Central memory CD4-positive, alpha-beta T cell (primary cell): ENCODE data around the gene RAI1.
"Not testable (repeated sequence)": the region's sequence is repeated elsewhere in the genome, so short reads cannot be mapped to it uniquely, and the experiment has no call there.

Experiments
- DNase-seq: peaks from one replicate; pipeline ENCODE4 v3.0.0; 2022

RAI1 gene

DNA sequence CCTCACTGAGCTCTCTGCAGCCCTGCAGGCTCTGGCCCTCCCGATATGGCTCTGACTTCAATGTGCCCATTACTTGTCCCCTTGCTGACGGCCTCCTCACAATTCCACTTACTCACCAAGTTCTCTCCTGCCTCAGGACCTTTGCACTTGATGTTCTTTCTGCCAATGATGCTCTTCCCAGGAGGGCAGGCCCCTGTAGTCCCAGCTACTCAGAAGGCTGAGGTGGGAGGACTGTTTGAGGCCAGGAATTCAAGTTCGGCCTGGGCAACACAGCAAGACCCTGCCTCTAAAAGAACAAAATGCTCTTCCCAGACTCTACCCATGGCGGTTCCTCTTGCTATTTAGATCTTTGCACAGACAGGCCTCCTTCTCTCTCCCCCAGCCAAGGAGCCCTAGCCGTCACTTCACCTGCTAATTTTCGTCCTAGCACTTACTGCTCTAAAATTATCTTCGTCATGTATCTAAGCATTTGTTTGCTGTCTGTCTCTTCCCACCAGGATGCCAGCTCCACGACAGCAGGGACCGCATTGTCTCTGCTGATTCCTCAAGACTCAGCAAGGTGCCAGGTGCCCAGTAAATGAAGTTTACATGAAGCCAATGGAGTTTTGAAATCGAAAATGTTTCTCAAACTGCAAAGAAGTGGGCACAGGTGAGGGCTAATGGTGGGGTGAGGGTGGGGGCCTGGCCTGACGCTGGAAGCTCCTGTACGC, 626 bp upstream of the RAI1 start:
- DNase-seq, result no peak

DNA sequence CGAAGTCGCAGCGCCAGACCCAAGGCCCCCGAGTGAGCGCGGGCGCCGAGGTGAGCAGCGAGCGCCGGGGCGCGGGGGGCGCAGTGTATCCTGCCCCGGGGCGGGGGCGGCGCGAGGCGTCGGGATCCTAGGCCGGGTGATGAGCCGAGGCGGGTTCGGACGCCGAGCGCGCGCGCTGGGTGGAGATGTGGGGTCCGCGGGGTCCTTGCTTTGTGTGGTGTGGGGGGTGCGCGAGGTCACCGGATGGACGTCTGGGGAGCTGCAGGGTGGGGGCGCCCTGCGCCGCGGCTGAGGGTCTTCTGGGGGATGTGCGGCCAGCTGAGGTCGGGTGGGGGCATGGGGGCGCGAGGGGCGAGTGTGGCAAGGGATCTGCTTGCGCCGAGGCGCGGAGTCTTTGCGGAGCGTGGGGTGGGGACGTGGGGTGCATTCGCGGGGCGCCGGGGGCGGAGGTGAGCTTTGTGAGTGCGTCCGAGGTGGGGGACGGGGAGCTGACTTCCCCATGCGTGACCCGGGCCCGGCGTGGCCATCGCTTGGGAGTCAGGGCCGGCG, 560 bp downstream of the RAI1 start:
- DNase-seq, result peak; percentile 40

DNA sequence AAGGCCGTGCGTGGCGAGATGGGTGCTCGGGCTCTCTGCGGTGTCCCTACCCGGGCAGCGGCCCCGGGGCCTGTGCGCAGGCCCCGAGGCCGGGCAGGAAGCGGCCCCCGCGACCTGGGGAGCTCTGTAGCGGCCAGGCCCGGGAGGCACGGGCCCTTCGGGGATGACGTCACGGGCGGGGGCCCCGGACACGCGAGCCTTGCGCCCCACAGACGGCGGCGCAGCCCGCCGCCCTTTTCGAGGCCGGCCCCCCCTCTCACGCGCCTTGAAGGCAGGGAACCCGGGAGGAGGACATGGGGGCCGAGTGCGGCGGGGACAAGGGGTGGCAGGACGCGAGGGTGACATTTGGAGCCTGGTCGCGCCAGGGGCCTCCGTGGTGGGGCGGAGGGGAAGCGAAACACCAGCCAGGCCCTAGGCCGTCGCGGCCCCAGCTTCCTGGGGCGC, 1.1 kb downstream of the RAI1 start:
- DNase-seq, result peak; percentile 35

DNA sequence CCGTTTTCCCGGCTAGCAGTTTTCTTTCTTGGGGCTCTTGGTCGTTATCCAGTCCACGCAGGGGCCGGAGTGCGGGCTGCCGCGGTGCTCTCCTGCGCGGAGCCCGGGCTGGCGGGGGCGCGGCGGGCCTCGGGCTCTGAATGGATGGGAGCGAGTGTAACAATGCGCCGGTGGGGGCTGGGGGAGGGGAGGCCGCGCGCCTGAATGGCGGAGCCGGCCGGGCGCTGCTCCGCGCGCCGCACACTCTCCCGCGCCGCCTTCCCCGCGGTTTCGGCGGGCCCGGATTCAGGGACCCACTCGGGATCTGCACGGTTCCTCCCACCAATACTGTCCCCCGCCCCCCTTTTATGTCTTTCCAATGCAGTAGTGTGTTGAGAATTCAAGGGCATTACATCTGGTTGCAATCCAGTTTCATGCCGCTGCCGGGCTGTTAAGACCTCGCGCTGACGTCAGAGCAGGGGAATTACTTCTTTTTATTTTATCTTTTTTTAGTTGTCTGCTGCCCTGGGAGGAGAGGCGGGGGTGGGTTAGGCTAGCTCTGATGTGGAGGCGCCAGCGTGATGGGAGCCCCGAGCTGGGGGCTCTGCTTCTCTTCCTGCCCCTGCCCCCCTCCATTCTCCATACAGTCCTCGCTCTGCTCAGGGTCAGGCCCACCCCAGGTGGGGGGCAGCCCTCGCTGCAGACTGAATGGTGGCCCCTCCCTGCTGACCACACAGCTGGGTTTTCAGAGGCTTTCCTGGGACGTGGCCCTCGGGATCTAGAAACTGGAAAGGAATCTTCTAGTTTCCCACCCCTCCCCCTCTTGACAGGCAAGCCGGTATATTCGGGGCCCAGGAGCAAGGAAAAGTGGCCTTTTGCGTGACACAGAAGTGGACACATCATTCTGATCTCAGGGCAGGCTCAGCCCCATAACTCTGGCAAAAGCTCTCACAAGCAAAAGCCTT, 1.8 kb downstream of the RAI1 start:
- DNase-seq, result peak; percentile 63

DNA sequence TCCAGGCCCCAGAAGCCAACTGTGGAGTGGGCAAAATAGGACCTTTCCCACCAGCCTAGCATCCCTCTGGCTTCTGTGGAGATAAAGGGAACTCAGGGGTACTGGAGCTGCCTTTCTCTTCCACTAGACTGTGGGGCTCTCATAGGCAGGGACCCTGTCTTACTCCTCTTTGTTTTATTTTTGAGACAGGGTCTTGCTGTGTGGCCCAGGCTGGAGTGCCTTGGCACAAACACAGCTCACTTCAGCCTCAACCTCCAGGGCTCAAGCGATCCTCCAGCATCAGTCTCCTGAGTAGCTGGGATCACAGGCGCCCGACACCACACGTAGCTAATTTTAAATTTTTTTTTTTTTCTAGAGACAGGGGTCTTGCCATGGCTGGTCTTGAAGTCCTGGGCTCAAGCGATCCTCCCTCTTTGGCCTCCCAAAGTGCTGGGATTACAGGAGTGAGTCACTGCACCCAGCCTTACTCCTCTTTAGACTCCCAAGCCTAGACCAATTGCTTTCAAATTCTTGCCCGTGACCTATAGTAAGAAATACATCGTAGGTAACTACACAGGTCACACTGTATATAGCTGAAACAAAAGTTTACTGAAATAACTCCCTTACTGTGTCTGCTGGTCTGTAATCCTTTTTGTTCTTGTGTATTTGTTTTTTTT, 2.6 kb downstream of the RAI1 start:
- DNase-seq, result no peak

DNA sequence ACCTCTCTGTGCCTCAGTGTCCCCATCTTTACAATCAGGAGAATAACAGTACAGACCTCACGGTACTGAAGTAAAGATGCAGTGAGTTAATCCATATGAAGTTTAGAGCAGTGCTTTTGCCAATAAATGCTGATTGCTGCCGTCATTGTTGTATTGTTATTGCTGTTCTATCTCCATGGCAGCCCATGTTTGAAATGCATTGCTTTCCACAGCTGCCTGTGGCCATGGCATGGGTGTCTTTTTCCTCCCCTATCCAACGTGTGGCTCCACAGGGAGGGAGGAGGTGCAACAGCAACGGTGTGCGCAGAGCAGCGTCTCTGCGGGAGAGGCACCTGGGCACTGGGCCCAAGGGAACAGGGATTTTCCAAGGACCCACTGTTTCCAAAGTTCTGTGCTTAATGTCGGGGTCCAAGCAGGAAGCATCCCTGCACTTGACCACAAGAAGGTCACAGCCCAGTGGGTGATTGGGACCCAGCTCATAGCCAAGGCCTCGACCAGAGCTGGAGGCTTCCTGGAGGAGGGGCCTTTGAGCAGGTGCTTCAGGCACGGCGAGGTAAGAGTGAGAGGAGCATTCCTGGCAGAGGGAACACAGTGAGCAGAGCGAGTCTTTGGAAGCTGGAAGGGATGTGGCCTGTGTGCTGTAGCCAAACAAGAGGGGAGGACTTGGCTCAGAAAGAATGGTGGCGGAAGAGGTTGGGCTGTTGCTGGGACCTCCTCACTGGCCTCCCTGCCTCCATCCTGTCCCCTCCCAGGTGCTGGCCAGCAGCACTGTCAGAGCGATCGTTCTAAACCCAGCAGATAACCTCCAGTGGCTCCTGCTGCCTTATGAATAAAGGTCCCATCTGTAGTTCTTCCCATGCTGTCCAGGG, 3.9 kb downstream of the RAI1 start:
- no peak for DNase-seq

DNA sequence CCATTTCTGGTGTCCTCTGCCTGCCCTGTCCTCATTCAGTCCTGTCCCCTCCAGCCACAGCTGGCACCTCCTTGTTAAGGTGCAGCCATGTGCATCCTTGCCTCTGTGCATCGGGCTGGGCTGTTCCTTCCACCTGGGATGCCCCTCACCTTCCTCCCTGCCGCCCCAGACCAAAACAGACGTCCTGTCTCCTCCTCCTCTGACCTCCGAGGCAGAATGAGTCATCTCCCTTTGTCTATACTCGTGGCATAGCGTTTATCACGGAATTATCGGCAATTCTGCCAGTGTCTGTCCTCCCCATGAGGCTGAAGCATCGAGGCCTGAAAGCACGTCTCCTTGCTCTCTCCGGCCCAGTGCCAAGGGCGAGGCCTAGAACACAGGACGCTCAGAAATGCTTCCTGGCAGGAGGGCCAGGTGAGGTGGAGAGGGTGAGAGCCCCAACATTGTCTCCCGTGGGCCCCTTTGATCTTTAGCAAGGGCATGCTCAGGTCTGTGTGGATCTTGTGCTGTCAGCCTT, 4.6 kb downstream of the RAI1 start:
- DNase-seq, result no peak

DNA sequence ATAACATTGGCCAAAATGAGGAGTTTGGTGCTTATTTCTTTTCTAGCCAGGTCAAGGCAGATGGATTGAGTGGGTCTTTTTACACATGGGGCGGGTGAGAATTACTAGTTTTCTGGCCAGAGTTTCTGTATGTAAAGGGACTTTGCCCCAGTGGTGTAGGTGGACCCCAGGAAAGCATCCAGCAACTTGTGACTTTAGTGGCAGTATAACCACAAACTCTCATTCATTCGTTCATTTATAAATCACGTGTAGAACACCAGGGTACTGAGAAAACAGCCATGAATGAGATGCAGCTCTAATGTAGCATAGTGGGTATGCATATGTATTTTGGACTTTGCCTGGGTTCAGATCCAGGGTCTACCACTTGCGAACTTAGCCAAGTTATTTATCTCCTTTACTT, 8.1 kb downstream of the RAI1 start:
- DNase-seq, result no peak

DNA sequence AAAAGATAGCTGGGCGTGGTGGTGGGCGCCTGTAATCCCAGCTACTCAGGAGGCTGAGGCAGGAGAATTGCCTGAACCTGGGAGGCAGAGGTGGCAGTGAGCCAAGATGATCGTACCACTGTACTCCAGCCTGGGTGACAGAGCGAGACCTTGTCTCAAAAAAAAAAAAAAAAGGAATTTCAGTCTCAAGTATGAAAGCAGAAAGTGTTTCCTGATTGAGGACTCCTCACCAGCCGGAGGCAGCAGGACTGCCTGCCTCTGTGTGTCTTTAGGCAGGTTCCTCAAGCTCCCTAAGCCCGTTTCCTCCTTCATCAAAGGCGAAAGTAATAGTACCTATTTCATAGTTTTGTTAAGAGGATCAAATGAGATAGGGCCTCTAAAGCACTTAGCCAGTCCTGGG, 9.0 kb downstream of the RAI1 start:
- not testable (repeated sequence) for DNase-seq

DNA sequence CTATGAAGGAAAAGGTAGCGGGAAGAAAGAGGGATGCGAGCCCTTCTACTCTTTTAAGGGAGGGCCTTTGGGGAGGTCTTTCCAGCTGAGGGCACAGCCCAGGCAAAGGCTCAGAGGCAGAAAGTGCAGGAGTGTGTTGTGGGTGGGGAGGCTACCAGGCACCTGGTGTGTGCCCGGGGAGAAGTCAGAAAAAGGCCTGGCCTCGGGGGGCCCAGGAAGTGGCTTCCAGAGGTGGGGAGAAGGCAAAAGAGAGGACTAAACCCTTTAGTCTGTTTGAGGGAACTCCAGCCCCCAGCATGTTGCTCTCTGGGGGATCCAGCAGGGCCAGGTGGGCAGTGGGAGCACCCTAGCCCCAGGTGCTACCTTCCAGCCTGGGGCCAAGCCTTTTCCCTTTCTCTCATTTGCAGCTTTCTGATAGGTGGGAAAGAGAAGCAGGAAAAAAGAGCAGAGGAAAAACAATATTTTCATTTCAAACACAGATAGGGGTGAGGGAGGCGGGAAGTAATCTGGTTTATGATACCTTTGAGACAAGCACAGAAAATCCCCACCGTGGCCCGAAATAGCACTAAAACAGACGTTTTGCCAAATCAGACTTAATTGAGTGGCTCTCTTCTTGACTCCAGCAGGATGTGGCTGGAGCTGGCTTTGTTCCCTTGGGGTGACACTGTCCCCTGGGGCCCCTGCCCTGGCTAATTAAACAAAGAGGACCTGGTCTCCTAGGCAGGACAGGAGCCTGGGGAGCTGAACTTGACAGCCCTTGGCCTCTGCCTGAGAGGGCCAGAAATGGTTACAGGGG, 10.4 kb downstream of the RAI1 start:
- no peak for DNase-seq

DNA sequence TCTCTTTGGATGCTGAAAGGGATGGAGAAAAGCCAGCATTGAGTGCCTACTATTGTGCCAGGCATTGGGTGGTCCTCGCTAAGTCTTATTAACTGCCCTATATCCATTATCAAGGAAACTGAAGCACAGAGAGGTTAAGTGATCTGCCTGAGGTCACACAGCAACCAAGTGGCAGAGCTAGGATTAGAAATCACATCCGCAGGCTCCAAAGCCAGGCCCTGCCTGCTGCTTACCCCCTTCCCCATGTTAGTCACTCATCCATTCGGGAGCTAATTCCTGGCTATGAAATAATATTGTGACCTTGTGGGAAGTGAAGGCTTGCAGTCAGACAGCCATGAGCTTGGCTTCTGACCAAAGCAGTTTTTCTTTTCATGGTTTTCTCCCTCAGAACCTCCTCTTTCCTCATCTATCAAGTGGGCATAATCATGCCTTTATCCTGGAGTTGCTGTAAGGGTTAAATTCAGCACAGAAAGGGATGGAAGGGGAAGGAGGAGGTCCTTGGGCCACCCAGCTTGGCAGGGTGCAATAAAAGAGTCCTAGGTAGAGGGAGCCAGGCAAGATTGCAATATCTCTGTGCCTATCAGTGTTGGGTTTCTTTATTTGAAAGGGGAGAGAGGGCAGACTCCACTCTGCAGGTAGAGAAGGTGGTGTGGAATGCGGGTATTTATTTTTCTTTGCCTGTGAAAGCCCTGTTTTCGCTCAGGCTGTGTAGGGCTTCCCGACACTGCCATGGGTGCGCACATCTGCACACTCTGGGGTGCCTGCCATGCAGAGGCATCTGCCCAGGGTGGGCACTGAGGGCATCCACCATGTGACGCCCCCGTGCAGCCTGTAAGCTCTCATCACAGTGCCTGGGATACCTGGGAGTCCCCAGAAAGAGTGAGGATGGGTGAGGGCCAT, 11.3 kb downstream of the RAI1 start:
- no peak for DNase-seq

DNA sequence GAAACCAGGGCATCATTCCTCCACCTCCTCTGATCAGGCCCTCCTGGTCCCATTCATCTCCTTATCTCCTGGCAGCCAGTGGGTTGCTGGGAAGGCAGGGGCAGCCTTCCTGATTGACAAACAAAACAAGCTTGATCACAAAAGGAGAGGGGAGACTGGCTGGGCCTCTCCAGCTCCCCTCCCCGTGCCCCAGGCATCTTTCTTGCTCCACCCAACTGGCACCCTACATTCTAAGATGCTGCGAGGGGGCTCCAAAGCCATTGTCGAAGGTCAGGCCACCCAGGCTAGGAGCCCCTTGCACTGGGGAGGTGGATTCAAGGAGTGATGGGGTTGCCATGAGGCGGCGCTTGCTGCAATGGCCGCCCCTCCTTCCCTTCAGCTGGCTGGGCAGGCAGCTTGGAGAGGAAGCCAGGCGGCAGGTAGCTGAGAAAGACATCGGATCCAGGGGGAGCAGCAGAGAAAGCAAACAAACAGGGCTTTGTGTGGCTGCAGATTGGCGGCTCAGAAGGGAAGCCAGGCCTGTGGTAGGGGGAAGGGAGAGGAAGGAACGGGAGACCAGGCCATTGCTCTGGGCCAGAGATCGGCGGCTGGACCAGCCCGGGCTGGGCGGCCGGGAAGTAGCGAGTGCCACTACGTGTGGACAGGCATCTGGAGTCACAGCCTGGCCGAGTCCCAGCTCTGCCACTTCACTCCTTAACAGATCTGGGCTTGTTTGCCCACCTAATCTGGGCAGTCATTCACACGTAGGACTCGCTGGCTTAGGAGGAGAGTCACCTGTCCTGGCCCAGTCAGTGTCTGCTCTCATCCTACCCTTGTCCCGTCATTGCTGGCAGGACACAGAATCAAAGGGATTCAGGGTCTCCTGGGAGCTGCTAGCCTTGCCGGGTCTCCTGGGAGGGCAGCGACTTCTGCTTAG, 12.3 kb downstream of the RAI1 start:
- DNase-seq, result no peak

DNA sequence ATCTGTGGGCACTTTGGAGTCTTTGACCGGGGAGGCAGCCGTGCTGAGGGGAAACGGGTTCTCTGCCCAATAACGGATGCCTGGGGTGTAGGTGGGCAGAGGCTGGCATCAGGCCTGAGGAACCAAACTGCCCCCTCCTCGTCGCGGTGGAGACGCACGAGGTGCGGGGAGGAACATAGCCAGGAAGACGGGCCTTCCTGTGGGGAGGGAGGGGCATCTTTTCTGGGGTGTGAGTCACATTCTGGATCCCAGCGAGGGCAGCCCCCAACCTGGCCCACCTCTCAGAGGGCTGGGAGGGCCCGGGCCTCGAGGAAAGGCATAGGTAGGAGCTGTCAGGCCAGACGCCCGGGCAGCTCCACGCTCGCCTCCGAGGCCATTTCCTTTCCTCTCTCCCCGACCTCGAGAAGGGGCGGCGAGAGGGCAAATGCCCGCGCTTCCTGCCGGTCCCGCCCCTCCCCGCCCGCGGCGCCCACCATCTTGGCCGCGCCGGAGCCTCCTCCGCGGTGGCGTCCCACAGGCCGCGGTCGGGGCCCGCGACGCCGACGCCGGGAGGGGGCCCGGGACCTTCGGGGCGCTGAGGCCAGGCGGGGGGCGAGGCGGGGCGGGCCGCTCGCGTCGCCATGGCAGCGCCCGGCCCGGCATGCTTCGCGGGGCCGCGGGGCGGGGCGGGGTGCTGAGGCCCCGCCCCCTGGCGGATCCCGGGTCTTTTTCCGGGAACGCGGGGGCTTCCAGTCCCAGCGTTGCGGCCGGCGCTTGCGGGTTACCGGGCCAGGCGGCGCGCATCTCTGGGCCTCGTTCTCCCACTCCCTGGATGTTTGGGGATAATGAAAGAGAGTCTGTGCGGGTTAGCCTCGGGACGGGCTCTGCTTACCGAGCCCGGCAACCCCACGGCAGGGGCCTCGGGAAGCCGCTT, 13.2 kb downstream of the RAI1 start:
- DNase-seq, result peak; percentile 74

DNA sequence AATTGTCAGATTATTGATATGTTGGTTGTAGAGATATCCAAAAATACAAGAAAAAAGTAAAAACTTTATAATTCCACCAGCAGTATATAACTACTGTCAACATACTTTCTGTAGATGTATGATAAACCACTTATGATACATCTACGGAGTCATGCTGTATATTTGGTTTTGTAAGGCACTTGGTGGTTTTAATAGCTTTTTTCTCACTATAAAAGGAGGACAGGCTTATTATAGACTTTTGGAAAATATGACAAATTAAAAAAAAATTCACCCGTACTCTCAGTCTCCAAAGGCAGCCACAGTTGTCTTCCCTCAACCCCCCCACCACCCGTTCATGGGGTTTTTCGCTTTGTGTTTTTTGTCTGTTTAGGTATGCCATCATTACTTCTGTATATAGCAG, 14.8 kb downstream of the RAI1 start:
- no peak for DNase-seq

DNA sequence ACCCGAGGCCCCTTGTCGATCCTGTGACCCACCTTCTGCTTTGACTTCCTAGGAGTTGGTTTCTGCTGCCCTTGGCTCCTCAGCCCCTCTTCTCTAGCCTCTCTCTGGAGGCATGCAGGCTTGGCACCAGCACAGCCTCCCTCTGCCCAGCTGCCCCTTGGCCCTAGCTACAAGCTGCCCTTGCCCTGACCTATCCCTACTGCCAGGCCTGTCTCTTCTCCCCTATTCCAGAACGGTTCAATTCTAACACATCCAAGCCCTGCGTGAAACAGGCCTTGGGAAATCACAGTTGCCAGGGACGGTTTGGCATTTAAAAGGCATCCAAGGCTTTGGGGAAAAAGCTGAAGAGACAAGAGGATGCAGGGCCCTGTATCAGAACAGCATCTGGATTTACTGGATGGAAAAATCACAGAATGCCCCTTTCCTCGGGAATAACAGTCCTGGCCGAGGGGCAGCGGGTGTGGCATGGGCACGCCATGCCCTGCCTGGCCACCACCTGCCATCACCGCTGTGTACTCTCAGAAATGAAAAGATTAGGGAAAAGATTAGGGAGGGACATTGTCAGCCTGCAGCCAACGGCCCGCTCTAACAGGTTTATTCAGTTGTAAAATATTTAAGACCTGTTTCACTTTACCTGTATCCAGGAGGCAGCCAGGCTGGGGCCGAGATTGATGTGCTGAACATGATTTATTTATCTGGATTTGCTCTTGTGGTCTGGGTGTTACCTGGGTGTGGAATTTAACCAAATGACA, 15.8 kb downstream of the RAI1 start:
- DNase-seq, result no peak

DNA sequence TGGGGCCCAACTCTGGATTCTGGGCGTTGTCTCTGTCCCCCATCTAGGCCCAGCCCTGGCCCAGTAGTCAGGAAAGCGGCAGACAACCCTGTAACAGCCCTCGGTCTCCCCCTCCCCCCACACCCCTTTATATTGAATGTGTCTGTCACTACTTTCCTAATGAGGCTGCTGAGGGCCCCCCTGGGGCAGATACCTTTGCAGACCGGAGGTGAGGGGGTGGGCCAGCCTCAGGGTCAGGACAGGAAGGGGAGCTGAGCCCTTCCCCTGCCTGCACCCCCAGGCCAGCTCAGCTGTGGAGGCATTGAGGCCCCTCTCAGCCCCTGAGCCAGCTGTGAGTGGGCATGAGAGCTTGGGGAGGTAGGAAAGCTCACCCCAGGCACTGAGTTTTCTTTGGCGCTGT, 17.1 kb downstream of the RAI1 start:
- no peak for DNase-seq

DNA sequence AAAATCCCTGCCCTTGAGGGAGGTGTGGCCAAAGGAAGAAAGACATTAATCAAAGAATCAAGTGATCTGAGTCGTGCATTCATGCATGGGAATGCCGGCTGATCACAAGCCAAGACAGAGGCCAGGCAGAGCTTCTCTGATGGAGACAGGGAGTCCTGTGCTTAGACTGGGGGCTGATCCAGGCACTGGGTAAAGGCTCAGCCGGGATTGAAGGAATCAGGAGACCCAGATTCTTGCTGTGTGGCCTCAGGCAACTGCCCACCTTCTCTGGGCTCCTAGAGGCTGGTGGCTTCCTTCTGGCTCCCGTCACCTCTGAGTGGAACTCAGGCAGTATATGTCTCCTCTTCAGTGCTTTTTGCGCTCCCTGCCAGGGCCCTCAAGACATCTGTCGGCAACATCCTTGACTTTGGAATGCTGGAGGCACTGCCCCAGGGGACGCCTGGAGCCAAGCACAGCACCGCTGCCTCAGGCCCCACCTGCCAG, 17.7 kb downstream of the RAI1 start:
- DNase-seq, result no peak
